ENCODE results near the gene VSIG10.
A peak's percentile ranks its signal among the peaks of the same experiment; 100 is the strongest.

The VSIG10 gene

GRCh38 chr12:118058881-118059280, 44.9 kb downstream of the VSIG10 start:
- DNase-seq, result no peak

GRCh38 chr12:118058227-118058626, 45.6 kb downstream of the VSIG10 start:
- DNase-seq, result no peak

GRCh38 chr12:118055865-118056773, 47.7 kb downstream of the VSIG10 start:
- DNase-seq, result peak; percentile 49 to 72

GRCh38 chr12:118055144-118055557, 48.7 kb downstream of the VSIG10 start:
- DNase-seq, result peak; percentile 66 to 77

GRCh38 chr12:118053071-118053985, 50.5 kb downstream of the VSIG10 start:
- DNase-seq, result no peak

- no peak for DNase-seq
These were observed 51.3 kb downstream of the VSIG10 start for GRCh38 chr12:118052324-118053070.

GRCh38 chr12:118050972-118051910, 52.6 kb downstream of the VSIG10 start:
- no peak for DNase-seq

- DNase-seq, result no peak
These were observed 57.4 kb downstream of the VSIG10 start for GRCh38 chr12:118046430-118046829.

- no peak for DNase-seq
These were observed 59.2 kb downstream of the VSIG10 start for GRCh38 chr12:118044577-118044976.

- DNase-seq, result no peak
These were observed 59.7 kb downstream of the VSIG10 start for GRCh38 chr12:118044075-118044474.

GRCh38 chr12:118042091-118042490, 61.7 kb downstream of the VSIG10 start:
- DNase-seq, result no peak

GRCh38 chr12:118038137-118038536, 65.7 kb downstream of the VSIG10 start:
- no peak for DNase-seq

- DNase-seq, result no peak
These were observed 67.0 kb downstream of the VSIG10 start for GRCh38 chr12:118036672-118037411.

- DNase-seq, result peak; percentile 27 to 29
These were observed 68.4 kb downstream of the VSIG10 start for GRCh38 chr12:118035190-118036041.

GRCh38 chr12:118034429-118035189, 69.2 kb downstream of the VSIG10 start:
- peak in 1 of 2 experiments; percentile 29 for DNase-seq

GRCh38 chr12:118033902-118034301, 69.9 kb downstream of the VSIG10 start:
- DNase-seq, result no peak

GRCh38 chr12:118033323-118033722, 70.5 kb downstream of the VSIG10 start:
- no peak for DNase-seq

GRCh38 chr12:118032188-118032587, 71.6 kb downstream of the VSIG10 start:
- DNase-seq, result no peak

- DNase-seq, result no peak
These were observed 74.6 kb downstream of the VSIG10 start for GRCh38 chr12:118029166-118029565.
